Body of pancreas (tissue), 4 donors: ENCODE data around the gene SEMA6D. TPM values are rescaled to one million over a fixed set of nuclear protein-coding genes. Genes with fewer than 3 reads are reported as not detected.
"Not testable (repeated sequence)": the region's sequence is repeated elsewhere in the genome, so short reads cannot be mapped to it uniquely, and the experiment has no call there.

ENCODE experiments used
- ATAC-seq: fragments of 150-250 bp; one replicate; pipeline ENCODE4 v1.9.1; 2016
- DNase-seq, 4 donors: peaks; one replicate each; pipeline ENCODE4 v3.0.0-alpha.2; 2019
- H3K27ac ChIP-seq, 4 donors: fragments of 200-600 bp; sonication (generic); 1 replicate in 3 of 4; 2 replicates in 1 of 4; pipeline versions ENCODE4 v1.5.1 to v1.6.1; 2016 to 2019; ENCODE audit warnings: mild to moderate bottlenecking in 1 of 4, mixed read lengths in 1 of 4, moderate library complexity in 1 of 4
- H3K27me3 ChIP-seq, 2 donors: fragments of 200-600 bp; sonication (generic); one replicate each; pipeline ENCODE4 v1.6.0; 2016; ENCODE audit warnings: mild to moderate bottlenecking in 1 of 2
- H3K36me3 ChIP-seq, 2 donors: fragments of 200-600 bp; sonication (generic); replicated peaks in 1 of 2; 2 replicates each; pipeline ENCODE4 v1.5.1; 2016; ENCODE audit warnings: low read depth in 2 of 2; ENCODE audit not compliant: insufficient read depth in 1 of 2
- H3K4me1 ChIP-seq: fragments of 200-600 bp; sonication (generic); one replicate; pipeline ENCODE4 v1.6.0; 2016
- H3K4me3 ChIP-seq, 2 donors: fragments of 200-600 bp; sonication (generic); 1 replicate in 1 of 2; 2 replicates in 1 of 2; pipeline ENCODE4 v1.5.1; 2016 to 2019
- H3K9me3 ChIP-seq, 3 donors: fragments of 200-600 bp; sonication (generic); 1 replicate in 2 of 3; 2 replicates in 1 of 3; pipeline ENCODE4 v1.5.1; 2016
- CTCF ChIP-seq, 7 experiments: fragments of 450-650 bp in 4 of 7; fragments of 200-600 bp in 3 of 7; sonication (generic) in 3 of 7; IDR thresholded peaks; one replicate each; pipeline ENCODE4 v1.5.1; 2016 to 2019; ENCODE audit warnings: antibody characterized with exemption in 7 of 7
- POLR2A ChIP-seq, 3 donors: fragments of 450-650 bp; IDR thresholded peaks; one replicate each; pipeline ENCODE4 v1.6.1; 2016; ENCODE audit warnings: antibody characterized with exemption in 3 of 3, mild to moderate bottlenecking in 2 of 3
- WGBS, 2 donors: methylation state at CpG; one replicate each; pipeline ENCODE4 v1.1.5; 2017; 5-methylcytosine and 5-hydroxymethylcytosine counted together
- intact Hi-C: fragments of 100-400 bp; cut with DNase I; formaldehyde crosslinking; loops from one replicate; pipeline ENCODE4 v1.15.1; 2023
- total RNA-seq, 2 donors: library from RNA; depleted of rRNA; stranded (reverse); fragments of >200 nt; gene quantifications; one replicate each; pipeline ENCODE4 v1.1.0, GENCODE V29; 2016

Gene SEMA6D
- total RNA-seq, 2 donors from 2014 or later = 13.5 to 18.2 TPM

GRCh38 chr15:47737477-47737876 is 20.2 kb downstream of the SEMA6D start:
- Histone ChIP-seq H3K36me3 (no peaks in the 10 kb centered on the region), H3K4me1 (peaks cover 12% of the 10 kb centered on the region), H3K27ac (no peak overlapping the region), H3K9me3 (no peaks in the 10 kb centered on the region), H3K27me3 (no peaks in the 10 kb centered on the region), H3K4me3 (no peak overlapping the region)
- no peak for ATAC-seq
- WGBS, 2 donors = 85 to 91% methylated on average over 2 of the region's 2 CpGs
- no peak for DNase-seq
- intact Hi-C loops = no loop called here
- TF ChIP-seq POLR2A (IDR thresholded peaks at IDR 0.05) (no peak), CTCF (IDR thresholded peaks at IDR 0.05) (no peak)

GRCh38 chr15:47738144-47738825 is 21.0 kb downstream of the SEMA6D start:
- H3K27ac ChIP-seq, H3K9me3 ChIP-seq, ATAC-seq, H3K36me3 ChIP-seq, intact Hi-C loops, H3K27me3 ChIP-seq, H3K4me3 ChIP-seq, DNase-seq: not testable (repeated sequence)
- peaks cover 12% of the 10 kb centered on the region for H3K4me1 ChIP-seq
- WGBS, 2 donors = 96 to 98% methylated on average over 4 of the region's 4 CpGs

- intact Hi-C loops = no loop called here
- ATAC-seq = no peak
- Histone ChIP-seq H3K36me3 (no peaks in the 10 kb centered on the region), H3K27ac (no peak overlapping the region), H3K9me3 (no peaks in the 10 kb centered on the region), H3K4me1 (peaks cover 16% of the 10 kb centered on the region), H3K4me3 (no peak overlapping the region), H3K27me3 (no peaks in the 10 kb centered on the region)
- no peak for DNase-seq
- TF ChIP-seq CTCF (IDR thresholded peaks at IDR 0.05) = no peak
- no peak for TF ChIP-seq POLR2A (IDR thresholded peaks at IDR 0.05)
- WGBS, 2 donors = 93 to 94% methylated on average over 4 of the region's 4 CpGs
Observed at GRCh38 chr15:47741082-47741481, 23.8 kb downstream of the SEMA6D start.

- 86 to 92% methylated on average over 5 of the region's 5 CpGs for WGBS, 2 donors
- no peak for ATAC-seq
Observed at GRCh38 chr15:47741907-47742306, 24.6 kb downstream of the SEMA6D start.

GRCh38 chr15:47742334-47742733 is 25.0 kb downstream of the SEMA6D start:
- H3K27me3 ChIP-seq = no peaks in the 10 kb centered on the region
- H3K4me3 ChIP-seq = no peak overlapping the region
- peaks cover 5% of the 10 kb centered on the region for H3K4me1 ChIP-seq
- no peak for TF ChIP-seq POLR2A (IDR thresholded peaks at IDR 0.05)
- no peak for TF ChIP-seq CTCF (IDR thresholded peaks at IDR 0.05)
- H3K36me3 ChIP-seq = no peaks in the 10 kb centered on the region
- ATAC-seq (no peak), DNase-seq (no peak)
- H3K27ac ChIP-seq = no peak overlapping the region
- H3K9me3 ChIP-seq = no peaks in the 10 kb centered on the region
- intact Hi-C loops = no loop called here
- WGBS, 2 donors = 90 to 94% methylated on average over 5 of the region's 5 CpGs

More at GRCh38 chr15:47741907-47742306, 24.6 kb downstream of the SEMA6D start:
- intact Hi-C loops = no loop called here
- no peaks in the 10 kb centered on the region for H3K9me3 ChIP-seq
- H3K27ac ChIP-seq = no peak overlapping the region
- no peaks in the 10 kb centered on the region for H3K36me3 ChIP-seq
- no peak for TF ChIP-seq POLR2A (IDR thresholded peaks at IDR 0.05)
- TF ChIP-seq CTCF (IDR thresholded peaks at IDR 0.05) = no peak
- H3K4me3 ChIP-seq = no peak overlapping the region
- DNase-seq = no peak
- H3K27me3 ChIP-seq = no peaks in the 10 kb centered on the region
- peaks cover 8% of the 10 kb centered on the region for H3K4me1 ChIP-seq
